HG03064 (cell line): ENCODE measurements around the gene ADNP2.

Experiments
- ATAC-seq: cut with Tn5 transposase; IDR thresholded peaks from one replicate; pipeline ENCODE4 v1.9.1; 2021; ENCODE audit warnings: low read depth; ENCODE audit not compliant: unreplicated experiment

ADNP2 gene

GRCh38 chr18:80188643-80189530 lies 79.8 kb downstream of the ADNP2 start:
- no peak for ATAC-seq

GRCh38 chr18:80189531-80189865 lies 80.4 kb downstream of the ADNP2 start:
- no peak for ATAC-seq
